HG03095 (cell line): ENCODE measurements around the gene RALA.
A peak's percentile ranks its signal among the peaks of the same experiment; 100 is the strongest.
"Not testable (repeated sequence)": the region's sequence is repeated elsewhere in the genome, so short reads cannot be mapped to it uniquely, and the experiment has no call there.

Source experiments
- ATAC-seq: cut with Tn5 transposase; IDR thresholded peaks from one replicate; pipeline ENCODE4 v1.9.1; 2021; ENCODE audit warnings: moderate library complexity; ENCODE audit not compliant: unreplicated experiment

RALA gene

GRCh38 chr7:39679874-39680273 is 56.5 kb downstream of the RALA start:
- not testable (repeated sequence) for ATAC-seq

GRCh38 chr7:39681887-39682441 is 58.6 kb downstream of the RALA start:
- ATAC-seq: no peak

- no peak for ATAC-seq
These were observed 60.0 kb downstream of the RALA start for GRCh38 chr7:39683216-39683845.

- ATAC-seq: peak; percentile 84
These were observed 63.0 kb downstream of the RALA start for GRCh38 chr7:39686261-39686924.

GRCh38 chr7:39688611-39689480 is 65.5 kb downstream of the RALA start:
- ATAC-seq: no peak

GRCh38 chr7:39691821-39692220 is 68.4 kb downstream of the RALA start:
- ATAC-seq: no peak

- not testable (repeated sequence) for ATAC-seq
These were observed 69.7 kb downstream of the RALA start for GRCh38 chr7:39693086-39693485.

- ATAC-seq: no peak
These were observed 70.4 kb downstream of the RALA start for GRCh38 chr7:39693812-39694211.

GRCh38 chr7:39695852-39696586 is 72.6 kb downstream of the RALA start:
- no peak for ATAC-seq

- no peak for ATAC-seq
These were observed 73.3 kb downstream of the RALA start for GRCh38 chr7:39696631-39697030.

- ATAC-seq: no peak
These were observed 74.1 kb downstream of the RALA start for GRCh38 chr7:39697483-39697882.

GRCh38 chr7:39700165-39700564 is 76.8 kb downstream of the RALA start:
- no peak for ATAC-seq

- no peak for ATAC-seq
These were observed 77.6 kb downstream of the RALA start for GRCh38 chr7:39700932-39701331.

GRCh38 chr7:39702133-39702532 is 78.8 kb downstream of the RALA start:
- ATAC-seq: no peak

- ATAC-seq: no peak
These were observed 79.8 kb downstream of the RALA start for GRCh38 chr7:39703144-39703543.

GRCh38 chr7:39709029-39709428 is 85.7 kb downstream of the RALA start:
- ATAC-seq: no peak

GRCh38 chr7:39709768-39710311 is 86.5 kb downstream of the RALA start:
- ATAC-seq: peak; percentile 87

GRCh38 chr7:39712751-39713150 is 89.4 kb downstream of the RALA start:
- no peak for ATAC-seq

GRCh38 chr7:39714447-39715091 is 91.2 kb downstream of the RALA start:
- no peak for ATAC-seq

- ATAC-seq: no peak
These were observed 97.2 kb downstream of the RALA start for GRCh38 chr7:39720586-39720985.
